HFF-Myc (cell line): ENCODE results near the gene SYT1.

ENCODE experiments used
- DNase-seq: peaks from one replicate; pipeline ENCODE4 v3.0.0-alpha.2; 2011; ENCODE audit warnings: low read depth; ENCODE audit errors: extremely low read depth
- H3K4me3 ChIP-seq: replicated peaks from 2 replicates; pipeline ENCODE4 v1.5.1; 2011; ENCODE audit warnings: low read depth, mild to moderate bottlenecking, control low read depth, low read length
- TF ChIP-seq, protein P1 (sequence below): IDR thresholded peaks from 2 replicates; pipeline ENCODE4 v1.5.1; 2012; ENCODE audit warnings: mild to moderate bottlenecking, low read depth, low read length, control low read depth; ENCODE audit errors: missing control alignments

The SYT1 gene

GRCh38 chr12:79402606-79403005 lies 538.0 kb downstream of the SYT1 start:
- TF ChIP-seq, protein P1, sequence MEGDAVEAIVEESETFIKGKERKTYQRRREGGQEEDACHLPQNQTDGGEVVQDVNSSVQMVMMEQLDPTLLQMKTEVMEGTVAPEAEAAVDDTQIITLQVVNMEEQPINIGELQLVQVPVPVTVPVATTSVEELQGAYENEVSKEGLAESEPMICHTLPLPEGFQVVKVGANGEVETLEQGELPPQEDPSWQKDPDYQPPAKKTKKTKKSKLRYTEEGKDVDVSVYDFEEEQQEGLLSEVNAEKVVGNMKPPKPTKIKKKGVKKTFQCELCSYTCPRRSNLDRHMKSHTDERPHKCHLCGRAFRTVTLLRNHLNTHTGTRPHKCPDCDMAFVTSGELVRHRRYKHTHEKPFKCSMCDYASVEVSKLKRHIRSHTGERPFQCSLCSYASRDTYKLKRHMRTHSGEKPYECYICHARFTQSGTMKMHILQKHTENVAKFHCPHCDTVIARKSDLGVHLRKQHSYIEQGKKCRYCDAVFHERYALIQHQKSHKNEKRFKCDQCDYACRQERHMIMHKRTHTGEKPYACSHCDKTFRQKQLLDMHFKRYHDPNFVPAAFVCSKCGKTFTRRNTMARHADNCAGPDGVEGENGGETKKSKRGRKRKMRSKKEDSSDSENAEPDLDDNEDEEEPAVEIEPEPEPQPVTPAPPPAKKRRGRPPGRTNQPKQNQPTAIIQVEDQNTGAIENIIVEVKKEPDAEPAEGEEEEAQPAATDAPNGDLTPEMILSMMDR, result no peak
- no peak for DNase-seq
- H3K4me3 ChIP-seq, result no peak overlapping the region

- H3K4me3 ChIP-seq, result no peak overlapping the region
Observed at GRCh38 chr12:79406993-79407392, 542.4 kb downstream of the SYT1 start.

GRCh38 chr12:79407671-79408622 lies 543.4 kb downstream of the SYT1 start:
- TF ChIP-seq, protein P1, result peak; percentile 75
- DNase-seq, result peak; percentile 76
- no peak overlapping the region for H3K4me3 ChIP-seq

More at GRCh38 chr12:79406993-79407392, 542.4 kb downstream of the SYT1 start:
- no peak for DNase-seq
- TF ChIP-seq, protein P1, result no peak

GRCh38 chr12:79408689-79409088 lies 544.1 kb downstream of the SYT1 start:
- H3K4me3 ChIP-seq, result no peak overlapping the region
- no peak for DNase-seq
- TF ChIP-seq, protein P1, result no peak

GRCh38 chr12:79409562-79409961 lies 545.0 kb downstream of the SYT1 start:
- DNase-seq, result peak; percentile 52
- TF ChIP-seq, protein P1, result no peak
- H3K4me3 ChIP-seq, result no peak overlapping the region

DNA sequence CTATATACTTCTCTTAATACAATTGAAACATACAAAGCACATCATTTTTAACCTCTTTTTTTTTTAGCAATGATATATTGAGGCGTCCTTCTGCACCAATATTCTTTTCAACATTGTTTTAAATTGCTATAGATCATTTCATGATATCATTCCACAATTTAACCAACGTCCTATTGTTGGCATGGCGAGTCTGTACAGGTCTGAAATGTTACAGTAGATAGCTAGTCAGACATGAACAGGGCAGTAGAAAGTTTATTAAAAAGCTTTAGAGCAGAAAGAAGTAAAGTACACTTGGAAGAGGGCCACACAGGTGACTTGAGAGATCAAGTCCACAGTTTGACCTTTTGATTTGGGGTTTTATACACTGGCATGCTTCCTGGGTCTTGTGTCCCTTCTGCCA lies 547.2 kb downstream of the SYT1 start:
- DNase-seq, result no peak
- no peak overlapping the region for H3K4me3 ChIP-seq
- TF ChIP-seq, protein P1, result no peak
